Measurements from ENCODE around the gene DGKD.
"Not testable (repeated sequence)": the region's sequence is repeated elsewhere in the genome, so short reads cannot be mapped to it uniquely, and the experiment has no call there.

The DGKD gene

GRCh38 chr2:233387225-233387624 lies 32.9 kb downstream of the DGKD start:
- DNase-seq: no peak

- DNase-seq: peak; percentile 29
These were observed 33.6 kb downstream of the DGKD start for GRCh38 chr2:233387667-233388528.

GRCh38 chr2:233389601-233390125 lies 35.4 kb downstream of the DGKD start:
- no peak for DNase-seq

- DNase-seq: no peak
These were observed 41.4 kb downstream of the DGKD start for GRCh38 chr2:233395687-233396086.

GRCh38 chr2:233396726-233397665 lies 42.7 kb downstream of the DGKD start:
- DNase-seq: not testable (repeated sequence)

GRCh38 chr2:233399306-233400225 lies 45.3 kb downstream of the DGKD start:
- no peak for DNase-seq

GRCh38 chr2:233400341-233400740 lies 46.0 kb downstream of the DGKD start:
- DNase-seq: no peak

- DNase-seq: no peak
These were observed 46.7 kb downstream of the DGKD start for GRCh38 chr2:233400961-233401360.

- no peak for DNase-seq
These were observed 48.1 kb downstream of the DGKD start for GRCh38 chr2:233402346-233402745.

- no peak for DNase-seq
These were observed 48.5 kb downstream of the DGKD start for GRCh38 chr2:233402789-233403188.

- peak; percentile 49 for DNase-seq
These were observed 49.9 kb downstream of the DGKD start for GRCh38 chr2:233404222-233404621.

GRCh38 chr2:233406865-233407264 lies 52.6 kb downstream of the DGKD start:
- DNase-seq: no peak

GRCh38 chr2:233407771-233408181 lies 53.5 kb downstream of the DGKD start:
- DNase-seq: no peak

- no peak for DNase-seq
These were observed 54.3 kb downstream of the DGKD start for GRCh38 chr2:233408366-233409285.

- no peak for DNase-seq
These were observed 55.1 kb downstream of the DGKD start for GRCh38 chr2:233409286-233409991.

GRCh38 chr2:233410196-233410760 lies 56.0 kb downstream of the DGKD start:
- DNase-seq: no peak

- no peak for DNase-seq
These were observed 56.9 kb downstream of the DGKD start for GRCh38 chr2:233411162-233411561.

- DNase-seq: no peak
These were observed 58.1 kb downstream of the DGKD start for GRCh38 chr2:233412405-233412804.

GRCh38 chr2:233413046-233413445 lies 58.8 kb downstream of the DGKD start:
- DNase-seq: no peak
